Measurements from ENCODE around the gene NOX5.

DNA sequence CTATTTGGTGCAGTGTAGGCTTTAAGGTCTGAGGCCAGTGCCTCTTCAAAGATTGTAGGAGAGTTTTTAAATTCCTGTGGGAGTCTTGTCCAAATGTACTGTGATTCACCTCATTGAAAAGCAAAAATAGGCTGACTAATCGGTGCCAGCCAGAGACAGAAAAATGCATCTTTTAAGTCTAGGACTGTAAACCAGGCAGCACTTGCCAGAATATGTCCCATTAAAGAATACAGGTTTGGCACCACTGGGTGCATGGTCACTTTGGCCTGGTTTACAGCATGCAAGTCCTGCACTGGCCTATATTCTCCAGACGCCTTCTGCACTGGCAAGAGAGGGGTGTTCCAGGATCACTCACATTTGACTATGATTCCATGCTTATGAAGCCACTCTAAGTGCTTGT, 20.3 kb upstream of the NOX5 start:
- TF ChIP-seq, protein P1, sequence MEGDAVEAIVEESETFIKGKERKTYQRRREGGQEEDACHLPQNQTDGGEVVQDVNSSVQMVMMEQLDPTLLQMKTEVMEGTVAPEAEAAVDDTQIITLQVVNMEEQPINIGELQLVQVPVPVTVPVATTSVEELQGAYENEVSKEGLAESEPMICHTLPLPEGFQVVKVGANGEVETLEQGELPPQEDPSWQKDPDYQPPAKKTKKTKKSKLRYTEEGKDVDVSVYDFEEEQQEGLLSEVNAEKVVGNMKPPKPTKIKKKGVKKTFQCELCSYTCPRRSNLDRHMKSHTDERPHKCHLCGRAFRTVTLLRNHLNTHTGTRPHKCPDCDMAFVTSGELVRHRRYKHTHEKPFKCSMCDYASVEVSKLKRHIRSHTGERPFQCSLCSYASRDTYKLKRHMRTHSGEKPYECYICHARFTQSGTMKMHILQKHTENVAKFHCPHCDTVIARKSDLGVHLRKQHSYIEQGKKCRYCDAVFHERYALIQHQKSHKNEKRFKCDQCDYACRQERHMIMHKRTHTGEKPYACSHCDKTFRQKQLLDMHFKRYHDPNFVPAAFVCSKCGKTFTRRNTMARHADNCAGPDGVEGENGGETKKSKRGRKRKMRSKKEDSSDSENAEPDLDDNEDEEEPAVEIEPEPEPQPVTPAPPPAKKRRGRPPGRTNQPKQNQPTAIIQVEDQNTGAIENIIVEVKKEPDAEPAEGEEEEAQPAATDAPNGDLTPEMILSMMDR (CRISPR knock-in tag; IDR thresholded peaks at IDR 0.05): no peak
- no peak for TF ChIP-seq HCFC1 (IDR thresholded peaks at IDR 0.05; ENCODE audit: low read depth, low read length)
- TF ChIP-seq, protein P2, sequence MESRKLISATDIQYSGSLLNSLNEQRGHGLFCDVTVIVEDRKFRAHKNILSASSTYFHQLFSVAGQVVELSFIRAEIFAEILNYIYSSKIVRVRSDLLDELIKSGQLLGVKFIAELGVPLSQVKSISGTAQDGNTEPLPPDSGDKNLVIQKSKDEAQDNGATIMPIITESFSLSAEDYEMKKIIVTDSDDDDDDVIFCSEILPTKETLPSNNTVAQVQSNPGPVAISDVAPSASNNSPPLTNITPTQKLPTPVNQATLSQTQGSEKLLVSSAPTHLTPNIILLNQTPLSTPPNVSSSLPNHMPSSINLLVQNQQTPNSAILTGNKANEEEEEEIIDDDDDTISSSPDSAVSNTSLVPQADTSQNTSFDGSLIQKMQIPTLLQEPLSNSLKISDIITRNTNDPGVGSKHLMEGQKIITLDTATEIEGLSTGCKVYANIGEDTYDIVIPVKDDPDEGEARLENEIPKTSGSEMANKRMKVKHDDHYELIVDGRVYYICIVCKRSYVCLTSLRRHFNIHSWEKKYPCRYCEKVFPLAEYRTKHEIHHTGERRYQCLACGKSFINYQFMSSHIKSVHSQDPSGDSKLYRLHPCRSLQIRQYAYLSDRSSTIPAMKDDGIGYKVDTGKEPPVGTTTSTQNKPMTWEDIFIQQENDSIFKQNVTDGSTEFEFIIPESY (CRISPR knock-in tag; IDR thresholded peaks at IDR 0.05): no peak
- TF ChIP-seq POLR2AphosphoS5 (IDR thresholded peaks at IDR 0.05; ENCODE audit: low read depth, low read length): no peak
- TF ChIP-seq, protein P3, sequence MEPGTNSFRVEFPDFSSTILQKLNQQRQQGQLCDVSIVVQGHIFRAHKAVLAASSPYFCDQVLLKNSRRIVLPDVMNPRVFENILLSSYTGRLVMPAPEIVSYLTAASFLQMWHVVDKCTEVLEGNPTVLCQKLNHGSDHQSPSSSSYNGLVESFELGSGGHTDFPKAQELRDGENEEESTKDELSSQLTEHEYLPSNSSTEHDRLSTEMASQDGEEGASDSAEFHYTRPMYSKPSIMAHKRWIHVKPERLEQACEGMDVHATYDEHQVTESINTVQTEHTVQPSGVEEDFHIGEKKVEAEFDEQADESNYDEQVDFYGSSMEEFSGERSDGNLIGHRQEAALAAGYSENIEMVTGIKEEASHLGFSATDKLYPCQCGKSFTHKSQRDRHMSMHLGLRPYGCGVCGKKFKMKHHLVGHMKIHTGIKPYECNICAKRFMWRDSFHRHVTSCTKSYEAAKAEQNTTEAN (CRISPR knock-in tag; conservative IDR thresholded peaks at IDR 0.05): no peak
- TF ChIP-seq, protein P4, sequence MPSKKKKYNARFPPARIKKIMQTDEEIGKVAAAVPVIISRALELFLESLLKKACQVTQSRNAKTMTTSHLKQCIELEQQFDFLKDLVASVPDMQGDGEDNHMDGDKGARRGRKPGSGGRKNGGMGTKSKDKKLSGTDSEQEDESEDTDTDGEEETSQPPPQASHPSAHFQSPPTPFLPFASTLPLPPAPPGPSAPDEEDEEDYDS (CRISPR knock-in tag; IDR thresholded peaks at IDR 0.05): no peak
- TF ChIP-seq TRIM24 (CRISPR knock-in tag; IDR thresholded peaks at IDR 0.05): no peak
- TF ChIP-seq, protein P5, sequence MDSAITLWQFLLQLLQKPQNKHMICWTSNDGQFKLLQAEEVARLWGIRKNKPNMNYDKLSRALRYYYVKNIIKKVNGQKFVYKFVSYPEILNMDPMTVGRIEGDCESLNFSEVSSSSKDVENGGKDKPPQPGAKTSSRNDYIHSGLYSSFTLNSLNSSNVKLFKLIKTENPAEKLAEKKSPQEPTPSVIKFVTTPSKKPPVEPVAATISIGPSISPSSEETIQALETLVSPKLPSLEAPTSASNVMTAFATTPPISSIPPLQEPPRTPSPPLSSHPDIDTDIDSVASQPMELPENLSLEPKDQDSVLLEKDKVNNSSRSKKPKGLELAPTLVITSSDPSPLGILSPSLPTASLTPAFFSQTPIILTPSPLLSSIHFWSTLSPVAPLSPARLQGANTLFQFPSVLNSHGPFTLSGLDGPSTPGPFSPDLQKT (CRISPR knock-in tag; IDR thresholded peaks at IDR 0.05; ENCODE audit: borderline replicate concordance): no peak
- TF ChIP-seq KMT2A (CRISPR knock-in tag; IDR thresholded peaks at IDR 0.05): no peak
- no peak for TF ChIP-seq ZNF317 (CRISPR knock-in tag; IDR thresholded peaks at IDR 0.05)
- no peak for TF ChIP-seq ZZZ3 (CRISPR knock-in tag; IDR thresholded peaks at IDR 0.05; ENCODE audit: borderline replicate concordance)
- no peak for TF ChIP-seq SMAD9 (CRISPR knock-in tag; IDR thresholded peaks at IDR 0.05)
- no peak for TF ChIP-seq STAT5B (CRISPR knock-in tag; IDR thresholded peaks at IDR 0.05)
